Brain microvascular endothelial cell (primary cell): ENCODE results near the gene SF3B3.

ENCODE experiments used
- DNase-seq: peaks from one replicate; pipeline ENCODE4 v3.0.0-alpha.2; 2020
- H3K27ac ChIP-seq: fragments of 250-450 bp; sonication (Bioruptor Pico); 2 replicates; pipeline ENCODE4 v1.5.1; 2020; ENCODE audit warnings: mild to moderate bottlenecking, moderate library complexity
- H3K27me3 ChIP-seq: fragments of 250-450 bp; sonication (Bioruptor Pico); replicated peaks from 2 replicates; pipeline ENCODE4 v1.5.1; 2020; ENCODE audit warnings: mild to moderate bottlenecking
- H3K36me3 ChIP-seq: fragments of 250-450 bp; sonication (Bioruptor Pico); replicated peaks from 2 replicates; pipeline ENCODE4 v1.5.1; 2020; ENCODE audit warnings: mild to moderate bottlenecking
- H3K4me3 ChIP-seq: 2 replicates; pipeline ENCODE4 v1.5.1; 2011; ENCODE audit warnings: low read depth, mild to moderate bottlenecking, control low read depth, low read length, moderate library complexity
- CTCF ChIP-seq: IDR thresholded peaks from 2 replicates; pipeline ENCODE4 v1.5.1; 2011; ENCODE audit warnings: low read depth, mild to moderate bottlenecking, moderate library complexity, low read length, control low read depth, inconsistent platforms; ENCODE audit errors: missing control alignments
- in situ Hi-C: cut with HindIII; loops from 2 replicates; pipeline ENCODE4 v1.10.0; 2017; ENCODE audit warnings: low sequenced_read_pairs, low pct_ligation_motif_present

SF3B3 gene

GRCh38 chr16:70484867-70485266 is 38.7 kb upstream of the SF3B3 start:
- Histone ChIP-seq H3K36me3 (peaks cover 21% of the 10 kb centered on the region), H3K27me3 (no peaks in the 10 kb centered on the region), H3K27ac (no peak overlapping the region), H3K4me3 (no peak overlapping the region)
- TF ChIP-seq CTCF, result no peak
- in situ Hi-C loops, result no loop called here
- no peak for DNase-seq

GRCh38 chr16:70490261-70490660 is 33.4 kb upstream of the SF3B3 start:
- Histone ChIP-seq H3K27me3 (no peaks in the 10 kb centered on the region), H3K36me3 (peaks cover 4% of the 10 kb centered on the region), H3K4me3 (no peak overlapping the region), H3K27ac (no peak overlapping the region)
- in situ Hi-C loops, result no loop called here
- DNase-seq, result no peak
- TF ChIP-seq CTCF, result no peak

GRCh38 chr16:70493802-70494201 is 29.8 kb upstream of the SF3B3 start:
- TF ChIP-seq CTCF, result no peak
- Histone ChIP-seq H3K36me3 (peaks cover 28% of the 10 kb centered on the region), H3K4me3 (no peak overlapping the region), H3K27ac (no peak overlapping the region), H3K27me3 (no peaks in the 10 kb centered on the region)
- in situ Hi-C loops, result no loop called here
- DNase-seq, result no peak

GRCh38 chr16:70494202-70494770 is 29.3 kb upstream of the SF3B3 start:
- no peaks in the 10 kb centered on the region for H3K27me3 ChIP-seq
- H3K27ac ChIP-seq, result no peak overlapping the region
- peaks cover 28% of the 10 kb centered on the region for H3K36me3 ChIP-seq
- in situ Hi-C loops, result no loop called here
- no peak for TF ChIP-seq CTCF
- no peak overlapping the region for H3K4me3 ChIP-seq
- DNase-seq, result no peak

- no peak overlapping the region for H3K4me3 ChIP-seq
- H3K27ac ChIP-seq, result no peak overlapping the region
- no peak for TF ChIP-seq CTCF
- peaks cover 28% of the 10 kb centered on the region for H3K36me3 ChIP-seq
- DNase-seq, result no peak
- in situ Hi-C loops, result no loop called here
- no peaks in the 10 kb centered on the region for H3K27me3 ChIP-seq
Observed at GRCh38 chr16:70494777-70495176, 28.8 kb upstream of the SF3B3 start.
